ENCODE results near the gene MRPS22.
A peak's percentile ranks its signal among the peaks of the same experiment; 100 is the strongest.
"Not testable (repeated sequence)": the region's sequence is repeated elsewhere in the genome, so short reads cannot be mapped to it uniquely, and the experiment has no call there.

The MRPS22 gene

GRCh38 chr3:139311557-139311956, 32.3 kb upstream of the MRPS22 start:
- DNase-seq (ENCODE audit: low read depth, low spot score), result no peak

GRCh38 chr3:139312416-139312815, 31.4 kb upstream of the MRPS22 start:
- no peak for DNase-seq (ENCODE audit: low read depth, low spot score)

GRCh38 chr3:139312959-139313358, 30.9 kb upstream of the MRPS22 start:
- no peak for DNase-seq (ENCODE audit: low read depth, low spot score)

GRCh38 chr3:139313921-139314320, 29.9 kb upstream of the MRPS22 start:
- no peak for DNase-seq (ENCODE audit: low read depth, low spot score)

GRCh38 chr3:139317215-139317614, 26.6 kb upstream of the MRPS22 start:
- no peak for DNase-seq (ENCODE audit: low read depth, low spot score)

GRCh38 chr3:139317660-139318430, 26.0 kb upstream of the MRPS22 start:
- no peak for DNase-seq (ENCODE audit: low read depth, low spot score)

GRCh38 chr3:139318431-139318816, 25.4 kb upstream of the MRPS22 start:
- no peak for DNase-seq (ENCODE audit: low read depth, low spot score)

GRCh38 chr3:139318826-139319225, 25.0 kb upstream of the MRPS22 start:
- no peak for DNase-seq (ENCODE audit: low read depth, low spot score)

- DNase-seq (ENCODE audit: low read depth, low spot score), result no peak
Measured at GRCh38 chr3:139319428-139320402, 24.1 kb upstream of the MRPS22 start.

GRCh38 chr3:139320551-139321309, 23.1 kb upstream of the MRPS22 start:
- no peak for DNase-seq (ENCODE audit: low read depth, low spot score)

GRCh38 chr3:139322346-139322745, 21.5 kb upstream of the MRPS22 start:
- no peak for DNase-seq (ENCODE audit: low read depth, low spot score)

GRCh38 chr3:139323146-139323545, 20.7 kb upstream of the MRPS22 start:
- no peak for DNase-seq (ENCODE audit: low read depth, low spot score)

GRCh38 chr3:139324456-139324855, 19.4 kb upstream of the MRPS22 start:
- DNase-seq (ENCODE audit: low read depth, low spot score), result no peak

- no peak for DNase-seq (ENCODE audit: low read depth, low spot score)
Measured at GRCh38 chr3:139325551-139325950, 18.3 kb upstream of the MRPS22 start.

- DNase-seq (ENCODE audit: low read depth, low spot score), result no peak
Measured at GRCh38 chr3:139326131-139326530, 17.7 kb upstream of the MRPS22 start.

- no peak for DNase-seq (ENCODE audit: low read depth, low spot score)
Measured at GRCh38 chr3:139326707-139327106, 17.1 kb upstream of the MRPS22 start.

GRCh38 chr3:139327231-139327630, 16.6 kb upstream of the MRPS22 start:
- DNase-seq (ENCODE audit: low read depth, low spot score), result no peak

- DNase-seq (ENCODE audit: low read depth, low spot score), result no peak
Measured at GRCh38 chr3:139327861-139328260, 16.0 kb upstream of the MRPS22 start.

GRCh38 chr3:139328356-139328755, 15.5 kb upstream of the MRPS22 start:
- no peak for DNase-seq (ENCODE audit: low read depth, low spot score)

GRCh38 chr3:139329364-139329850, 14.4 kb upstream of the MRPS22 start:
- DNase-seq (ENCODE audit: low read depth, low spot score), result peak; percentile 93

GRCh38 chr3:139332092-139332491, 11.7 kb upstream of the MRPS22 start:
- no peak for DNase-seq (ENCODE audit: low read depth, low spot score)

- DNase-seq (ENCODE audit: low read depth, low spot score), result not testable (repeated sequence)
Measured at GRCh38 chr3:139334675-139335074, 9.1 kb upstream of the MRPS22 start.

Measured in astrocyte of the hippocampus (primary cell).